GM12873 (cell line): ENCODE results near the gene ELL2.

ENCODE experiments used
- CTCF ChIP-seq: IDR thresholded peaks from 2 replicates; pipeline ENCODE4 v1.5.1; 2012; ENCODE audit warnings: low read depth, mild to moderate bottlenecking, moderate library complexity, low read length, control low read depth; ENCODE audit not compliant: insufficient read depth; ENCODE audit errors: missing control alignments

The ELL2 gene

GRCh38 chr5:95874246-95874645, 87.4 kb downstream of the ELL2 start:
- no peak for TF ChIP-seq CTCF

GRCh38 chr5:95873351-95873750, 88.3 kb downstream of the ELL2 start:
- TF ChIP-seq CTCF, result no peak

- no peak for TF ChIP-seq CTCF
These were observed 89.0 kb downstream of the ELL2 start for GRCh38 chr5:95872346-95873268.

- TF ChIP-seq CTCF, result no peak
These were observed 90.4 kb downstream of the ELL2 start for GRCh38 chr5:95871146-95871806.

- TF ChIP-seq CTCF, result no peak
These were observed 91.5 kb downstream of the ELL2 start for GRCh38 chr5:95870105-95870672.

- no peak for TF ChIP-seq CTCF
These were observed 93.5 kb downstream of the ELL2 start for GRCh38 chr5:95868136-95868535.

- TF ChIP-seq CTCF, result no peak
These were observed 95.1 kb downstream of the ELL2 start for GRCh38 chr5:95866435-95867040.
